HepG2 (cell line): ENCODE results near the gene ZFP36. TPM values are rescaled to one million over a fixed set of nuclear protein-coding genes. Genes with fewer than 3 reads are reported as not detected.
A peak's percentile ranks its signal among the peaks of the same experiment; 100 is the strongest.

Experiments used
- ARID5B ChIP-seq: IDR thresholded peaks from 2 replicates; pipeline ENCODE4 v1.4.0; 2020; ENCODE audit warnings: mild to moderate bottlenecking, missing genetic modification reagents
- CEBPB ChIP-seq: IDR thresholded peaks from 2 replicates; pipeline ENCODE4 v1.6.1; 2011; ENCODE audit warnings: low read depth, low read length, improper control_type of control experiment, borderline replicate concordance
- HIVEP1 ChIP-seq: sonication (generic); formaldehyde crosslinking; IDR thresholded peaks from 2 replicates; pipeline ENCODE4 v1.4.0; 2020; ENCODE audit warnings: mild to moderate bottlenecking, missing genetic modification reagents
- IRF2 ChIP-seq: IDR thresholded peaks from 2 replicates; pipeline ENCODE4 v1.6.1; 2018; ENCODE audit warnings: missing genetic modification reagents, missing compliant biosample characterization
- ISL2 ChIP-seq: sonication (generic); formaldehyde crosslinking; IDR thresholded peaks from 2 replicates; pipeline ENCODE4 v1.5.0; 2020; ENCODE audit warnings: missing genetic modification reagents
- KDM2A ChIP-seq: sonication (generic); formaldehyde crosslinking; IDR thresholded peaks from 2 replicates; pipeline ENCODE4 v1.4.0; 2020; ENCODE audit warnings: low read depth, missing genetic modification reagents, borderline replicate concordance
- NBN ChIP-seq: fragments of 450-650 bp; conservative IDR thresholded peaks from 2 replicates; pipeline ENCODE4 v1.6.1; 2017
- NFE2 ChIP-seq: sonication (generic); formaldehyde crosslinking; IDR thresholded peaks from 2 replicates; pipeline ENCODE4 v1.4.0; 2020; ENCODE audit warnings: missing genetic modification reagents
- SETDB1 ChIP-seq: sonication (generic); formaldehyde crosslinking; IDR thresholded peaks from 2 replicates; pipeline ENCODE4 v1.5.1; 2020; ENCODE audit warnings: missing genetic modification reagents, mild to moderate bottlenecking, borderline replicate concordance
- SPEN ChIP-seq: sonication (generic); formaldehyde crosslinking; IDR thresholded peaks from 2 replicates; pipeline ENCODE4 v1.5.1; 2020; ENCODE audit warnings: low read depth, mild to moderate bottlenecking, missing genetic modification reagents
- TAF1 ChIP-seq: sonication (generic); formaldehyde crosslinking; IDR thresholded peaks from 2 replicates; pipeline ENCODE4 v1.4.0; 2020; ENCODE audit warnings: missing genetic modification reagents
- THYN1 ChIP-seq: sonication (generic); formaldehyde crosslinking; IDR thresholded peaks from 2 replicates; pipeline ENCODE4 v1.8.1; 2023; ENCODE audit warnings: low read depth, mild to moderate bottlenecking, moderate library complexity, missing genetic modification reagents, borderline replicate concordance
- TP53 ChIP-seq: sonication (generic); formaldehyde crosslinking; conservative IDR thresholded peaks from 2 replicates; pipeline ENCODE4 v1.4.0; 2020; ENCODE audit warnings: missing genetic modification reagents
- ZNF275 ChIP-seq: sonication (generic); formaldehyde crosslinking; IDR thresholded peaks from 2 replicates; pipeline ENCODE4 v1.8.0; 2022; ENCODE audit warnings: missing genetic modification reagents, mild to moderate bottlenecking, inconsistent platforms, borderline replicate concordance
- ZNF432 ChIP-seq: sonication (generic); formaldehyde crosslinking; IDR thresholded peaks from 2 replicates; pipeline ENCODE4 v1.5.0; 2020; ENCODE audit warnings: missing genetic modification reagents, mild to moderate bottlenecking, borderline replicate concordance
- ZNF451 ChIP-seq: sonication (generic); formaldehyde crosslinking; IDR thresholded peaks from 2 replicates; pipeline ENCODE4 v1.5.0; 2020; ENCODE audit warnings: mild to moderate bottlenecking, missing genetic modification reagents
- ZNF569 ChIP-seq: sonication (generic); formaldehyde crosslinking; IDR thresholded peaks from 2 replicates; pipeline ENCODE4 v1.5.0; 2020; ENCODE audit warnings: mild to moderate bottlenecking, missing genetic modification reagents, moderate library complexity, borderline replicate concordance
- ZNF766 ChIP-seq: sonication (generic); formaldehyde crosslinking; IDR thresholded peaks from 2 replicates; pipeline ENCODE4 v1.5.0; 2020; ENCODE audit warnings: missing genetic modification reagents, borderline replicate concordance
- polyA plus RNA-seq, 8 experiments: library from polyadenylated mRNA; depleted of rRNA in 3 of 8; stranded (reverse) in 7 of 8; unstranded in 1 of 8; fragments of >200 nt; fragmentation: Illumina TruSeq in 4 of 8; extraction: Trizol in 4 of 8; gene quantifications; 2 replicates each; pipeline versions ENCODE4 v1.2.1 to v1.2.3, GENCODE V29; 2011 to 2016; ENCODE audit warnings: low read depth in 4 of 8, missing spikeins in 1 of 8, mixed read lengths in 1 of 8; ENCODE audit not compliant: insufficient read depth in 1 of 8
- total RNA-seq, 5 experiments: library from RNA; depleted of rRNA; stranded (reverse); fragments of >200 nt; fragmentation: Illumina TruSeq; extraction: Trizol; gene quantifications; 2 replicates each; pipeline ENCODE4 v1.2.3, GENCODE V29; 2016; ENCODE audit warnings: low read depth in 1 of 5
- TF ChIP-seq, protein P1 (sequence below): sonication (generic); formaldehyde crosslinking; IDR thresholded peaks from 2 replicates; pipeline ENCODE4 v1.5.0; 2020; ENCODE audit warnings: mild to moderate bottlenecking, missing genetic modification reagents
- TF ChIP-seq, protein P2 (sequence below): IDR thresholded peaks from 2 replicates; pipeline ENCODE4 v1.6.1; 2012; ENCODE audit warnings: low read length, improper control_type of control experiment

Gene ZFP36
- total and polyA plus RNA-seq, 2 of the 13 experiments (the other 11 are each of a cell fraction or from before 2014, with no cell fraction given) = 1.4 to 1.7 TPM

- TF ChIP-seq, protein P1, sequence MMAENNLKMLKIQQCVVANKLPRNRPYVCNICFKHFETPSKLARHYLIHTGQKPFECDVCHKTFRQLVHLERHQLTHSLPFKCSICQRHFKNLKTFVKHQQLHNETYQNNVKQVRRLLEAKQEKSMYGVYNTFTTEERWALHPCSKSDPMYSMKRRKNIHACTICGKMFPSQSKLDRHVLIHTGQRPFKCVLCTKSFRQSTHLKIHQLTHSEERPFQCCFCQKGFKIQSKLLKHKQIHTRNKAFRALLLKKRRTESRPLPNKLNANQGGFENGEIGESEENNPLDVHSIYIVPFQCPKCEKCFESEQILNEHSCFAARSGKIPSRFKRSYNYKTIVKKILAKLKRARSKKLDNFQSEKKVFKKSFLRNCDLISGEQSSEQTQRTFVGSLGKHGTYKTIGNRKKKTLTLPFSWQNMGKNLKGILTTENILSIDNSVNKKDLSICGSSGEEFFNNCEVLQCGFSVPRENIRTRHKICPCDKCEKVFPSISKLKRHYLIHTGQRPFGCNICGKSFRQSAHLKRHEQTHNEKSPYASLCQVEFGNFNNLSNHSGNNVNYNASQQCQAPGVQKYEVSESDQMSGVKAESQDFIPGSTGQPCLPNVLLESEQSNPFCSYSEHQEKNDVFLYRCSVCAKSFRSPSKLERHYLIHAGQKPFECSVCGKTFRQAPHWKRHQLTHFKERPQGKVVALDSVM = 0 out of 2 replicates have a peak, but pooled peaks have one; percentile 14
- no peak for TF ChIP-seq CEBPB
- no peak for TF ChIP-seq ARID5B (CRISPR knock-in tag)
- no peak for TF ChIP-seq ZNF451
- peak; percentile 30; the same call in 1 of the 2 replicates for TF ChIP-seq TAF1 (CRISPR knock-in tag)
- no peak for TF ChIP-seq NFE2
- no peak for TF ChIP-seq ISL2
- no peak for TF ChIP-seq SETDB1 (CRISPR knock-in tag)
- TF ChIP-seq ZNF569 (CRISPR knock-in tag) = no peak
- no peak for TF ChIP-seq ZNF766 (CRISPR knock-in tag)
- TF ChIP-seq NBN = no peak
- no peak for TF ChIP-seq ZNF432 (CRISPR knock-in tag)
- TF ChIP-seq SPEN (CRISPR knock-in tag) = peak; percentile 18; the same call in 1 of the 2 replicates
- TF ChIP-seq HIVEP1 (CRISPR knock-in tag) = no peak
- TF ChIP-seq KDM2A (CRISPR knock-in tag) = peak; percentile 39; the same call in 1 of the 2 replicates
- no peak for TF ChIP-seq ZNF275 (CRISPR knock-in tag)
- TF ChIP-seq, protein P2, sequence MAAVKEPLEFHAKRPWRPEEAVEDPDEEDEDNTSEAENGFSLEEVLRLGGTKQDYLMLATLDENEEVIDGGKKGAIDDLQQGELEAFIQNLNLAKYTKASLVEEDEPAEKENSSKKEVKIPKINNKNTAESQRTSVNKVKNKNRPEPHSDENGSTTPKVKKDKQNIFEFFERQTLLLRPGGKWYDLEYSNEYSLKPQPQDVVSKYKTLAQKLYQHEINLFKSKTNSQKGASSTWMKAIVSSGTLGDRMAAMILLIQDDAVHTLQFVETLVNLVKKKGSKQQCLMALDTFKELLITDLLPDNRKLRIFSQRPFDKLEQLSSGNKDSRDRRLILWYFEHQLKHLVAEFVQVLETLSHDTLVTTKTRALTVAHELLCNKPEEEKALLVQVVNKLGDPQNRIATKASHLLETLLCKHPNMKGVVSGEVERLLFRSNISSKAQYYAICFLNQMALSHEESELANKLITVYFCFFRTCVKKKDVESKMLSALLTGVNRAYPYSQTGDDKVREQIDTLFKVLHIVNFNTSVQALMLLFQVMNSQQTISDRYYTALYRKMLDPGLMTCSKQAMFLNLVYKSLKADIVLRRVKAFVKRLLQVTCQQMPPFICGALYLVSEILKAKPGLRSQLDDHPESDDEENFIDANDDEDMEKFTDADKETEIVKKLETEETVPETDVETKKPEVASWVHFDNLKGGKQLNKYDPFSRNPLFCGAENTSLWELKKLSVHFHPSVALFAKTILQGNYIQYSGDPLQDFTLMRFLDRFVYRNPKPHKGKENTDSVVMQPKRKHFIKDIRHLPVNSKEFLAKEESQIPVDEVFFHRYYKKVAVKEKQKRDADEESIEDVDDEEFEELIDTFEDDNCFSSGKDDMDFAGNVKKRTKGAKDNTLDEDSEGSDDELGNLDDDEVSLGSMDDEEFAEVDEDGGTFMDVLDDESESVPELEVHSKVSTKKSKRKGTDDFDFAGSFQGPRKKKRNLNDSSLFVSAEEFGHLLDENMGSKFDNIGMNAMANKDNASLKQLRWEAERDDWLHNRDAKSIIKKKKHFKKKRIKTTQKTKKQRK = no peak
- no peak for TF ChIP-seq THYN1 (CRISPR knock-in tag)
- TF ChIP-seq TP53 (CRISPR knock-in tag) = no peak
- no peak for TF ChIP-seq IRF2 (CRISPR knock-in tag)
Measured at GRCh38 chr19:39413272-39413910, 6.7 kb downstream of the ZFP36 start (continued).
